GM12878 (cell line): Measurements from ENCODE around the gene BCAT1. TPM values are rescaled to one million over a fixed set of nuclear protein-coding genes. Genes with fewer than 3 reads are reported as not detected.
A peak's percentile ranks its signal among the peaks of the same experiment; 100 is the strongest.

Source experiments
- BCL11A ChIP-seq: IDR thresholded peaks from 2 replicates; pipeline ENCODE4 v1.6.1; 2011; ENCODE audit warnings: low read depth, low read length
- BMI1 ChIP-seq: fragments of 450-650 bp; IDR thresholded peaks from 2 replicates; pipeline ENCODE4 v1.6.1; 2016; ENCODE audit warnings: mild to moderate bottlenecking, moderate library complexity, borderline replicate concordance
- CBX3 ChIP-seq: fragments of 200-600 bp; sonication (generic); IDR thresholded peaks from 2 replicates; pipeline ENCODE4 v1.6.1; 2016; ENCODE audit warnings: low read depth, borderline replicate concordance
- CEBPB ChIP-seq, 2 experiments: fragments of 150-350 bp in 1 of 2; IDR thresholded peaks; 2 replicates each; pipeline ENCODE4 v1.6.1; 2012 to 2014; ENCODE audit warnings: low read depth in 2 of 2, low read length in 2 of 2, borderline replicate concordance in 1 of 2, inconsistent platforms in 1 of 2
- CHD4 ChIP-seq: fragments of 200-600 bp; sonication (generic); IDR thresholded peaks from 2 replicates; pipeline ENCODE4 v1.6.1; 2016; ENCODE audit warnings: mild to moderate bottlenecking
- CREB1 ChIP-seq: IDR thresholded peaks from 2 replicates; pipeline ENCODE4 v1.6.1; 2012; ENCODE audit warnings: low read depth, mild to moderate bottlenecking, inconsistent platforms
- EED ChIP-seq: sonication (generic); IDR thresholded peaks from 2 replicates; pipeline ENCODE4 v1.6.1; 2016; ENCODE audit warnings: antibody characterized with exemption, low read depth
- ELK1 ChIP-seq: IDR thresholded peaks from 2 replicates; pipeline ENCODE4 v1.6.1; 2012; ENCODE audit warnings: low read depth, low read length, improper control_type of control experiment
- HDAC2 ChIP-seq: fragments of 200-600 bp; sonication (generic); IDR thresholded peaks from 2 replicates; pipeline ENCODE4 v1.6.1; 2017
- IKZF1 ChIP-seq: fragments of 450-650 bp; conservative IDR thresholded peaks from 2 replicates; pipeline ENCODE4 v1.6.1; 2017; ENCODE audit warnings: antibody characterized with exemption, mild to moderate bottlenecking
- JUNB ChIP-seq: IDR thresholded peaks from 2 replicates; pipeline ENCODE4 v1.6.1; 2016; ENCODE audit warnings: antibody characterized with exemption, mild to moderate bottlenecking
- MEF2A ChIP-seq: IDR thresholded peaks from 2 replicates; pipeline ENCODE4 v1.6.1; 2011; ENCODE audit warnings: low read depth, mild to moderate bottlenecking, low read length, moderate library complexity; ENCODE audit not compliant: insufficient read depth
- MTA3 ChIP-seq: IDR thresholded peaks from 2 replicates; pipeline ENCODE4 v1.6.1; 2012; ENCODE audit warnings: low read length, inconsistent platforms, borderline replicate concordance
- MYB ChIP-seq: fragments of 150-350 bp; IDR thresholded peaks from 2 replicates; pipeline ENCODE4 v1.6.1; 2014; ENCODE audit warnings: mild to moderate bottlenecking, low read depth, low read length, borderline replicate concordance
- NR2C1 ChIP-seq: fragments of 450-650 bp; IDR thresholded peaks from 2 replicates; pipeline ENCODE4 v1.6.1; 2017; ENCODE audit warnings: antibody characterized with exemption, mild to moderate bottlenecking, moderate library complexity
- NR2F1 ChIP-seq: fragments of 450-650 bp; conservative IDR thresholded peaks from 2 replicates; pipeline ENCODE4 v1.6.1; 2017; ENCODE audit warnings: mild to moderate bottlenecking
- NRF1 ChIP-seq: conservative IDR thresholded peaks from 2 replicates; pipeline ENCODE4 v1.6.1; 2011; ENCODE audit warnings: mild to moderate bottlenecking, low read depth, low read length, improper control_type of control experiment
- RBBP5 ChIP-seq: fragments of 200-600 bp; sonication (generic); conservative IDR thresholded peaks from 2 replicates; pipeline ENCODE4 v1.6.1; 2016
- SIX5 ChIP-seq: IDR thresholded peaks from 2 replicates; pipeline ENCODE4 v1.6.1; 2011; ENCODE audit warnings: mild to moderate bottlenecking, low read depth, low read length, moderate library complexity; ENCODE audit not compliant: severe bottlenecking
- TCF12 ChIP-seq: IDR thresholded peaks from 2 replicates; pipeline ENCODE4 v1.6.1; 2011; ENCODE audit warnings: low read depth, mild to moderate bottlenecking, low read length
- YBX1 ChIP-seq: fragments of 450-650 bp; IDR thresholded peaks from 2 replicates; pipeline ENCODE4 v1.6.1; 2016; ENCODE audit warnings: antibody characterized with exemption
- ZBED1 ChIP-seq: IDR thresholded peaks from 2 replicates; pipeline ENCODE4 v1.6.1; 2016; ENCODE audit warnings: borderline replicate concordance
- ZBTB11 ChIP-seq: fragments of 450-650 bp; formaldehyde crosslinking; IDR thresholded peaks from 2 replicates; pipeline ENCODE4 v1.5.0; 2022; ENCODE audit warnings: mild to moderate bottlenecking, missing genetic modification characterization
- polyA plus RNA-seq, 11 experiments: library from polyadenylated mRNA; depleted of rRNA in 4 of 11; unstranded in 6 of 11; stranded (reverse) in 5 of 11; fragments of >200 nt; fragmentation: Nextera tagmentation in 4 of 11; fragmentation: Illumina TruSeq in 1 of 11; extraction: Ambion mirVana in 4 of 11; extraction: Trizol in 1 of 11; gene quantifications; 1 replicate in 1 of 11; 2 replicates in 10 of 11; pipeline versions ENCODE4 v1.2.1 to v1.2.3, GENCODE V29; 2011 to 2016; ENCODE audit warnings: inconsistent platforms in 2 of 11, missing spikeins in 2 of 11, low read depth in 1 of 11
- total RNA-seq, 4 experiments: library from RNA; depleted of rRNA in 3 of 4; stranded (reverse); fragments of >200 nt in 3 of 4; fragmentation: Illumina TruSeq in 1 of 4; extraction: Trizol in 1 of 4; gene quantifications; 2 replicates each; pipeline versions ENCODE4 v1.2.1 to v1.2.3, GENCODE V29; 2013 to 2021
- TF ChIP-seq, protein P1 (sequence below): IDR thresholded peaks from 2 replicates; pipeline ENCODE4 v1.6.1; 2012; ENCODE audit warnings: low read length, inconsistent platforms
- TF ChIP-seq, protein P2 (sequence below): IDR thresholded peaks from 2 replicates; pipeline ENCODE4 v1.6.1; 2011; ENCODE audit warnings: borderline replicate concordance, low read depth, mild to moderate bottlenecking, moderate library complexity, low read length; ENCODE audit not compliant: insufficient read depth, poor library complexity, severe bottlenecking

The BCAT1 gene
- total and polyA plus RNA-seq, 10 of the 15 experiments (the other 5 are each of a cell fraction or from before 2014, with no cell fraction given) = 26.2 to 187 (median 81.9) TPM

GRCh38 chr12:24997970-24998582 is 49.2 kb upstream of the BCAT1 start (continued):
- TF ChIP-seq ELK1 (no peak), NR2C1 (0 out of 2 replicates have a peak, but pooled peaks have one; percentile 32), EED (peak; percentile 83), JUNB (peak; percentile 91), ZBED1 (peak; percentile 99), TCF12 (peak; percentile 91), CHD4 (no peak), HDAC2 (no peak), SIX5 (no peak), ZBTB11 (no peak), CREB1 (peak; percentile 70; the same call in 1 of the 2 replicates), RBBP5 (no peak), CBX3 (no peak), NRF1 (no peak), BMI1 (peak; percentile 73; the same call in 1 of the 2 replicates), NR2F1 (peak; percentile 88), MYB (no peak; the same call in 1 of the 2 replicates), MEF2A (peak; percentile 100), IKZF1 (peak; percentile 93), BCL11A (peak; percentile 73; the same call in 1 of the 2 replicates), MTA3 (peak; percentile 99), YBX1 (no peak), CEBPB (IDR thresholded peaks at IDR 0.05; ENCODE audit: borderline replicate concordance in 1 of 2, low read depth in 2 of 2, low read length in 2 of 2) (peak in 1 of 2 experiments; percentile 98; a peak in 2 of 4 replicates)
- TF ChIP-seq, protein P1, sequence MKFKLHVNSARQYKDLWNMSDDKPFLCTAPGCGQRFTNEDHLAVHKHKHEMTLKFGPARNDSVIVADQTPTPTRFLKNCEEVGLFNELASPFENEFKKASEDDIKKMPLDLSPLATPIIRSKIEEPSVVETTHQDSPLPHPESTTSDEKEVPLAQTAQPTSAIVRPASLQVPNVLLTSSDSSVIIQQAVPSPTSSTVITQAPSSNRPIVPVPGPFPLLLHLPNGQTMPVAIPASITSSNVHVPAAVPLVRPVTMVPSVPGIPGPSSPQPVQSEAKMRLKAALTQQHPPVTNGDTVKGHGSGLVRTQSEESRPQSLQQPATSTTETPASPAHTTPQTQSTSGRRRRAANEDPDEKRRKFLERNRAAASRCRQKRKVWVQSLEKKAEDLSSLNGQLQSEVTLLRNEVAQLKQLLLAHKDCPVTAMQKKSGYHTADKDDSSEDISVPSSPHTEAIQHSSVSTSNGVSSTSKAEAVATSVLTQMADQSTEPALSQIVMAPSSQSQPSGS = peak; percentile 99
- TF ChIP-seq, protein P2, sequence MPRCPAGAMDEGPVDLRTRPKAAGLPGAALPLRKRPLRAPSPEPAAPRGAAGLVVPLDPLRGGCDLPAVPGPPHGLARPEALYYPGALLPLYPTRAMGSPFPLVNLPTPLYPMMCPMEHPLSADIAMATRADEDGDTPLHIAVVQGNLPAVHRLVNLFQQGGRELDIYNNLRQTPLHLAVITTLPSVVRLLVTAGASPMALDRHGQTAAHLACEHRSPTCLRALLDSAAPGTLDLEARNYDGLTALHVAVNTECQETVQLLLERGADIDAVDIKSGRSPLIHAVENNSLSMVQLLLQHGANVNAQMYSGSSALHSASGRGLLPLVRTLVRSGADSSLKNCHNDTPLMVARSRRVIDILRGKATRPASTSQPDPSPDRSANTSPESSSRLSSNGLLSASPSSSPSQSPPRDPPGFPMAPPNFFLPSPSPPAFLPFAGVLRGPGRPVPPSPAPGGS = peak; percentile 88
